Measurements from ENCODE around the gene RANBP9.

Gene RANBP9

GRCh38 chr6:13641315-13641714 is 70.3 kb downstream of the RANBP9 start:
- DNase-seq = no peak

- DNase-seq = no peak
These were observed 73.0 kb downstream of the RANBP9 start for GRCh38 chr6:13638626-13639025.

GRCh38 chr6:13638014-13638413 is 73.6 kb downstream of the RANBP9 start:
- no peak for DNase-seq

GRCh38 chr6:13635948-13636658 is 75.5 kb downstream of the RANBP9 start:
- no peak for DNase-seq

- no peak for DNase-seq
These were observed 78.3 kb downstream of the RANBP9 start for GRCh38 chr6:13633343-13633742.

GRCh38 chr6:13630499-13630898 is 81.1 kb downstream of the RANBP9 start:
- DNase-seq = no peak

- DNase-seq = no peak
These were observed 82.0 kb downstream of the RANBP9 start for GRCh38 chr6:13629459-13630116.

GRCh38 chr6:13624871-13625288 is 86.8 kb downstream of the RANBP9 start:
- no peak for DNase-seq

- DNase-seq = no peak
These were observed 94.6 kb downstream of the RANBP9 start for GRCh38 chr6:13617066-13617465.

- peak; percentile 51 for DNase-seq
These were observed 95.9 kb downstream of the RANBP9 start for GRCh38 chr6:13615792-13616120.

- peak; percentile 98 for DNase-seq
These were observed 96.5 kb downstream of the RANBP9 start, which contains the start of gene NOL7 for GRCh38 chr6:13614926-13615791. NOL7 (plus strand) TSS chr6:13615335; CDS start chr6:13615359, 24 bp downstream.

- DNase-seq = no peak
These were observed 97.3 kb downstream of the RANBP9 start for GRCh38 chr6:13614126-13614925.

GRCh38 chr6:13613029-13613594 is 98.5 kb downstream of the RANBP9 start:
- no peak for DNase-seq

- no peak for DNase-seq
These were observed 99.9 kb downstream of the RANBP9 start for GRCh38 chr6:13611715-13612114.

- DNase-seq = no peak
These were observed 106.0 kb downstream of the RANBP9 start for GRCh38 chr6:13605634-13606033.

GRCh38 chr6:13604546-13605416 is 106.9 kb downstream of the RANBP9 start:
- no peak for DNase-seq

- DNase-seq = no peak
These were observed 107.5 kb downstream of the RANBP9 start for GRCh38 chr6:13604135-13604534.

GRCh38 chr6:13600036-13600435 is 111.6 kb downstream of the RANBP9 start:
- DNase-seq = no peak

- DNase-seq = no peak
These were observed 114.6 kb downstream of the RANBP9 start for GRCh38 chr6:13597073-13597472.

GRCh38 chr6:13593720-13594119 is 117.9 kb downstream of the RANBP9 start:
- no peak for DNase-seq

GRCh38 chr6:13593103-13593502 is 118.5 kb downstream of the RANBP9 start:
- no peak for DNase-seq

All from right hindlimb (tissue), 1 donor.